NAMALWA (cell line): ENCODE results near the gene RBBP8NL.

Experiments
- DNase-seq: peaks from one replicate; pipeline ENCODE4 v3.0.0-alpha.2; 2015; ENCODE audit warnings: low spot score

RBBP8NL gene

DNA sequence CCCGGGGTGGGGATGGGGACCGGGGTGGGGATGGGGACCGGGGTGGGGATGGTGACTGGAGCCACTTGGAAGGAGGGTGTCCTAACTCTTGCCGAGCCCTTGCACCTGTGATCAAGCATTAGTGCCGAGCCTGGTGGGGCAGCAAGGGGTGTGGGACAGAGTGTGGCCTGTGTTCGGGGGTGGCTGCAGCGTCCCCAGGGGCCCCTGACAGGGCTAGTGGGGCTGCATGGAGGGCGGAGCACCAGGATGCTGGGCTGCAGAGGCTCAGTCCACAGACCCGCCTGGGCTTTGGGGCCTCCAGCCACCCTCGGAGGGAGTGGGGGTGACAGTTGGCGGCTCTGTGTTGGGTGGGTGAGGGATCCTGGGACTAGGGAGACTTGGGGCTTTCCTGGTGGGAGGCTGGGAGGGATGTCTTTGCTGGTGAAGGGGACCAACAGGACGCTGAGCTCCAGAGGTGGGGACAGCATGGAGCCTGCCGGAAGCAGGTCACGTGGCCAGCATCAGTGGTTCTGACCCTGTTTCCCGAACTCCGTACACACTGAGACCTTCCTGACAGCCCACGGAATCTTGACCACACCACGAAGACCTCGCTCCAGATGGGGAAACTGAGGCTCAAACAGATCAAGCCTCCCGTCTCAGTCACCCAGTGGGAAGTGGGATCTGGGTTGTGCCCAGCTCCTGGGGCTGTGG, 4.6 kb downstream of the RBBP8NL start:
- DNase-seq: no peak

DNA sequence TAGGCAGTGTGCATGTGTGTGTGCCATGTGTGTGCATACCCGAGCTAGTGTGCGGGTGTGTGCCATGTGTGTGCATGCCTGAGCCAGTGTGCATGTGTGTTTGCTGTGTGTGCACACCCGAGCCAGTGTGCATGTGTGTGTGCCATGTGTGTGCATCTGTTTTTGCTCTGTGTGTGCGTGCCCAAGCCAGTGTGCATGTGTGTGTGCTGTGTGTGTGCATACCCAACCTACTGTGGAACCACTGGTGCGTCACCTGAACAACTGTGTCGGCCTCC, 5.7 kb downstream of the RBBP8NL start:
- no peak for DNase-seq

DNA sequence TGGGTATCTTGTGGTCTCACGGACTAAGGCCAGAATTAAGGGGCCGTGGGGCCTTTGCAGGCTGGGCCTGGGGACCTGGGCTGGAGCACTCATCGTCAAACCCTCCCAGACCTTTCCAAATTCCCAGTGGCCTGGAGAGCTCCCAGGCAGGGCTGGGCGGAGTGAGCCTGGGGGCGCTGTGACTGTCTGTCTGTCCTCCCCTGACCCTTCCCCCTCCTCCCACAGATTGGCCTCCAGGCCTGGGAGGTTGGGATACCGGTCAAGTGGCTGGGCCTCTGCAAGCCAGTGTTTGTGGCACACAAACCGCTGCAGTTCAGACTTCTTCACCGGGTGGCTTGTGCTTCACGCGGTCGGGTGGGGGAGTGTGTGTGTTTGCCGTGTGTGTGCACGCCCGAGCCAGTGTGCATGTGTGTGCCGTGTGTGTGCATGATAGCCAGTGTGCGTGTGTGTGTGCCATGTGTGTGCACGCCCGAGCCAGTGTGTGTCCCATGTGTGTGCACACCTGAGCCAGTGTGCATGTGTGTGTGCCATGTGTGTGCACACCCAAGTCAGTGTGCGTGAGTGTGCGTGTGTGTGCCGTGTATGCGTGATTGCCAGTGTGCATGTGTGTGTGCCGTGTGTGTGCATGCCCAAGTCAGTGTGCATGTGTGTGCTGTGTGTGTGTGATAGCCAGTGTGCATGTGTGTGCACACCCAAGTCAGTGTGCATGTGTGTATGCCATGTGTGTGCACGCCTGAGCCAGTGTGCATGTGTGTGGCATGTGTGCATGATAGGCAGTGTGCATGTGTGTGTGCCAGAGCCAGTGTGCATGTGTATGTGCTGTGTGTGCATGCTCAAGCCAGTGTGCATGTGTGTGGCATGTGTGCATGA, 6.3 kb downstream of the RBBP8NL start:
- DNase-seq: no peak

DNA sequence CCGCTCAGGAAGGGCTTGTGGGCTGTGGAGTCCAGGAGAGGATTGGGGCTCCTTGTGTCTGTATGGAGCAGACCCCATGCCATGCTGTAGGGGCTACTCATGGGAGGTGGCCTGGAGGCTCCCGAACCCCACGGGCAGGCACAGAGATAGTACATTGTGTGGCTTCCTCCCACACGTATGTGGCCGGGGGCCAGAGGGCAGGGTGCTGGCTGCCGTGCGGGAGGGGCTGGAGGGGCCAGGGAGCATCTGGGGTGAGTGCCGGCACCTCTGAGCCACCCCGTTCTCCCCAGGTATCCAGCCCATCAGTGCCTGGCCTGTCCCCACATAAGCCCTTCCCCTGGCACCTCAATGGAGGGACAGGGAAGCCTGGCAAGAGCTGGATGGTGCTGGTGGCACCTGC, 7.6 kb downstream of the RBBP8NL start:
- DNase-seq: no peak

DNA sequence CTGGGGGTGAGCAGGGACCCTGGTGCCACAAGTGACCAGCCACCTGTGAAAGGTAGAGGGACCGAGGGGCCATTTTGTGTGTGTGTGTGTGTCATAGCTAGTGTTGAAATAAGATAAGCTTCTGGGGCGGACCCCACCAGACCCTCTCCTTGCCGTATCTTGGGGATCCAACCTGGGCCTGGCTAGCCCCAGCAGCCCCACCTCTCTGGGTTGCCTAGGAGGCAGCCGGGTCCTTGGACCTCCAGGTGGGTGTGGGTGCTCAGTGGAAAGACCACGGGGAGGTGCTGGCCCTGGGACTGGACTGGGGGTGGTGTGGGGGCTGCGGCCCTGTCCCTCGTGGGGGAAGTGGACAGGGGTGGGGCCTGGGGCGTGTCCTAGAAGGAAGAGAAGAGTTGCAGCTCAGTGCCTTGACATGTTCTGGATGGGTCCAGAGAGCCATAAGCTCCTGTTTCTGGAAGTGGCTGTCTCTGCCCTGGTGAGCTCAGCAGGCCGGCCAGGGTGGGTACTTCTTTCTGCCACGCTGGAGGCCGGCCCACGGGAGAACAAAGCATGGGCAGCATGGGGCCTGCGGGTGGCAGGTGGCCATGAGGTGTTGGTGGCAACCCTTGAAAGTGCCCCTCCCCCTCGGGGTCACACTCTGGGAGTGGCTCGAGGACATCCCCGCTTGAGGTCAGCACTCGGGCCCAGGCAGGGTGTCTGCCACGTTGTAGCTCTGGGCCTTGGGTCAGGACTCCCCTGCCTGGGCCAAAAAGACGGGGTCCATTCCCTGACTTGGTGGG, 8.4 kb downstream of the RBBP8NL start:
- no peak for DNase-seq

DNA sequence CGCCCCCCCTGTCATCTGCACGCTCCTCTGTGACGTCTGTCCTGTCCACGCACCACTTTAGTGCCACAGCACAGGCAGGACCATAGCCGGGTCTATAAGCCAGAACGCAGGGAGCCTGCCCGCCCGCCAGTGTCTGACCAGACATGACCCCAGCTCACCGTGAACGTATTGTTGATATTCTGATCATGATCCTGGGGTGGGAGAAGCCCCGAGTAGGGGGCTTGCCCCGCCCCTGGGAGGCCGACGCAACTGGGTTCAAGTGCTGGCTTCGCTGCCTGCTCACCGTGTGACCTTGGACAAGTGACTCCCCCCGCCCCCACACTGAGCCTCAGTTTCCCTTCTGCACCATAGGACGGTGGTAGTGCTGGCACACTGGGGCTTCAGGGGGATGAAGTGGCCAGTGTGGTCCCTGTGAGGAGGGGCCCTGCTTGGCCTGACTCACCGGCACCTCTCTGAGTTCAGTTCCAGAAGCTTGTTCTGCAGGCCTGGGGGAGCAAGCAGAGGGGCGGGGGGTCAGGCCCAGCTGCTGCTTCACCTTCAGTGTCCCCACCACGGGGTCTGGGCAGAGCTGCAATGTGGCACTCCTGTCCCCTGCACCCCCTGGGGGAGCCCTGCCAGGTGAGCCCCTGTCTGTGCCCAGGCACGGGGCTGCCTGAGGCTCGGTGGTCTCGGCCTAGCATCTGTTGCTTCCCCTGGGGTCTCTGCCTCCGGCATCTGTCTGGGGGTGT, 9.2 kb downstream of the RBBP8NL start:
- no peak for DNase-seq

DNA sequence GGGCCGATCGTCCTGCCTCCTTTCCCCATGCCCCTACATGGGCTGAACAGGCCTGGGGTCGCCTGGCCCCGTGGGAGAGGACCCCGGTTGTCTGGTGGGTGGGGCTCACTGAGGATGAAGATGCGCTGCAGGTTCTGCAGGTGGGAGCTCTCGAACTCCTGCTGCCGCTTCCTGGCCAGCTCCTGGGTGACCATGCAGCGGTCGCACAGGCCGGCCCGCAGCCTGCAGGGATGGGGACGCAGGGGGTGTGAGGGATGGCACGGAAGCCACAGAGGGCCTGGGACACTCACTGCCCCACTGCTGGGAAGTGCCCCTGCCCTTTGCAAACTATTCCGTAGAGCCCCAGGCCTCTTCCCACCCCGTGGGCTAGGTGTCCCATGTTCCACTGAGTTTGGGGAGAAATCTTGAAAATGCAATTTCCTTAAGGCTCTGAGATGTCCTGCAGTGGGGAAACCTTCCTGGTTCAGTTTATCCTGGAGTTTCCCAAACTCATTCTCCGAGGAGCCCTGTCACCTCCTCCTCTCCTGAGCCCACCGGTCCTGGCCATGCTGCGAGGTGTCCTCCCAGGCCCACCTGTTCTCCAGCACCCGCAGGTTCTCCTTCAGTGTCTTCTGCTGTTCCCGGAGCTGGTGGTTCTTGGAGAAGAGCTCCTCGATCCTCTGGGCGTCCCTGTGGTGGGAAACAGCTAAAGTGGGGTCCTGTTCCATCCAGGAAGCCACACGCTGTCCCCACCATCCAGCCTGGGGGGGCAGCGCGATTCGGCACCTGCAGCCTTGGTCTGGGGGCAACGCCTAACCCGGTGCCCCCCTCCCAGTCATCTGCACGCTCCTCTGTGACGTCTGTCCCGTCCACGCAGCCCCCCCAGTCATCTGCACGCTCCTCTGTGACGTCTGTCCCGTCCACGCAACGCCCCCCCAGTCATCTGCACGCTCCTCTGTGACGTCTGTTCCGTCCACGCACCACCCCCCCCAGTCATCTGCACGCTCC, 10.4 kb downstream of the RBBP8NL start:
- DNase-seq: no peak

DNA sequence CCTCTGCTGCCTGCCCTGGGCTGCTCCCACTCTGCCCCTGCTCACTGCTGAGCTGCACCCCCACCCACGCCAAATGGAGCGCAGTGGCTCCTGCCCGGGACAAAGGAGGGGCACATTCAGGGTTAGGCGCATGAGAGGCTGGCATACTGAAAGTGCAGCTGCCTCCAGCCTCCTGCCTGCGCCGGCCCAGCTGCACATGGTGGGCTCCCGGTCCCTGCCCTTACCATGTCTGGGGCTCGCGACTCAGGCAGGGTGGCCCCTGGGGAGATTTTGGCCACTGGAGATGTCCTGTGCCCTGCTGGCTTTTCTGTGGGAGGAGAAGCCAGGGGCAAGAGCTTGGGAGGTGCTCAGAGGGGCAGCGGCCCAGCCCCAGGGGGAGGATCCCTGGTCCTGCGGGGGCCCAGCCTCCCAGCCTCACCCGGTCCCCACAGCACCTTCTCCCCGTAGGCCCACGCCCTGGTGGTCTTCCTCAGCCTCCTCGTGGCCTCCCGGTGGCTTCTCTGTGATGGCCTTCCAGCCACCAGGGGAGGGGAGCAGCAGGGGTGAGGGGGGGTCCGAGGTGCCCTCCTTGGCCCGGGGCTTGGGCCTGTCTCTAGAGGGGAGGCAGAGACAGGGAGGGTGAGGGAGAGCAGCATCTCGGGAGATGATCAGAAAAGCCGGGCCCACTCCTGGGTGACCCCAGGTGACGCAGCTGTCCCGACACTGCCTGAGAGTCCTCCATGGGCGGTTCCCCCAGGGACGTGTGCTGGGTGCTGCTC, 11.8 kb downstream of the RBBP8NL start:
- DNase-seq: no peak

DNA sequence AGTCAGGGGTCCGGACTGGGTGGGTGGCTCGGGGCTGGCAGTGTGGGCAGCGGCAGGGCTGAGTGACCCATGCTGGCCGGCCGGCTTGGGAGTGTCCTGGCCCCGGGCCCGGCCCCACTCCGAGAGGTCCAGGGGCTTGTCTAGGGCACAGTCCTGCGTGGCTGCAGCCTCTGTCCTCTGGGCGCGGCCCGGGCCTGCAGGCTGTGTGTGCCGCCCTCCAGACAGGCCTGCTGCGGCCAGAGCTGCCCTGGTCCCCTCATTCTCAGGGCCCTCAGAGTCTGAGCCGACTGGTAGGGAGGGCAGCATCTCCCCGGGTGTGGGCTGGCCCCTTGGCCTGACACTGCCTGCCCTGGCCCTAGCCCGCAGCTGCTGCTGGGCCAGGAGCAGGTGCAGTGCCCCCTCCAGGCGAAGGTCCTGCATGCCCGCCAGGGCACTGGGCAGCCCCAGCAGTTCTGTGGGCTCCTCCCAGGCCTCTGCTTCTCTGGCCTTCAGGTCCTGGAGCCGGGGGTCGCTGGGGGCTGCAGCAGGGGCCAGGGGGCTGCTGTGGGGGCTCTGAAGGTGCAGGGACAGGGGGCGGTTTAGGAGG, 13.3 kb downstream of the RBBP8NL start:
- DNase-seq: no peak

DNA sequence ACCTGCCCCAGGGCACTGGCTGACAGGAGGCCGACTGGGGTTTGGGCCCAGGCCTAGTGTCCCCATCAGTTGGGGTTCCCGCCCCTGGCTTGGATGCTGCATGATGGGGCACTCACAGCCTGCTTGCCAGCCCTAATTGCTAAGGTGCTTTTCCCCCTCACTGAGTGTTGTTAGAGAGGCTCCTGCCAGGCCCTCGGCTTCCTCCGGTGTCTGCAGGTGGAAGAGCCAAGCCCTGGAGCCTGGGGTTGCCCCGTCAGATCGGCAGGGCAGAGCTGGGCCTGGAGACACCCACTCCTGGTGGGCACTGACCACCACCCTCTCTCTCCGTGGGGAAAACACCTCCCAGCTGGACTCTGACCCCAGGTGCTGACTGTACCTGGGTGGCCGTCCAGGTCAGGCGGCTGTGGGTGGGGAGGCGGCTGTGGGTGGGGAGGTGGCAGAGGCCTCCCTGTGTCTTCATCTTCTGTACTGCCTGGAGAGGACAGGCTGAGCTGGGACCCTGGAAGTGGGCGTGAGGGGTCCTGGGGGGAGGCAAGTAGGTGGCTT, 14.2 kb downstream of the RBBP8NL start:
- no peak for DNase-seq

DNA sequence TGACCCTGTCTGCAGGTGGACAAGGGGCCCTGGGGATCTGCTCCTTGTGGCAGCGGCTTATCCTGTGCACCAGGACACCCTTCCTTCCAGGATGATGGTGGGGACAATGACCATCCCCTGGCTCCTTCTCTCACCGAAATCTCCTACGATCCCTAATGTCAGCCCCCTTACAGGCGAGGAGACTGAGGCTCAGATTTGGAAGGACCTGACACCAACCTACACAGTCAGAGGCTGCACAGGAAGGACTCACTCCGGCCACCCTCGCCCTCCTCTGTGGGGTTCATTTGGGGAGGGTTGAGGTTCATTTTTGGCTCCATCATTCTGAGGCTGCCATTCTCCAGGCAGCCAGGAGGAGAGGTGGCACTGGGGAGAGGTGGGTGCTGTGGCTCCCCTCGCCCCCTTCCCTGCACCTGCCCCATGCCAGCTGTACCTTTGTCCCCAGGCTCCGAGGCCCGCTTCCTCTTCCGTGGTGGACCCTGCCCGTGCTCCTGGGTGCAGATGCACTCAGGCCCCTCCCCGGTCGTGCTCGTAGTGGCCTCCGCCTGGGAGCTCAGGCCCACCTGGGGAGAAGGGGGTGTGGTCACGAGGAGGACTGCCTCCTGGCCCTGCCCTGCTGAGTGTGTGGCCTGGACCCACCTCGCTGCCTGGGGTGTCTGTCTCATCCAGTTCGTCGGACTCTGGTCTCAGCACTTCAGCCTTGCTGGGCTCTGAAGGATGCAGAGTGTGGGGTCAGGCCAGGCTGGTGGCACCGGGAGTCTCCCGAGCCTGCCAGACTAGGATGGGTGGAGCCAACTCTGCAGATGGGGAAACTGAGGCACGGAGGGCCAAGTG, 14.9 kb downstream of the RBBP8NL start:
- DNase-seq: no peak

DNA sequence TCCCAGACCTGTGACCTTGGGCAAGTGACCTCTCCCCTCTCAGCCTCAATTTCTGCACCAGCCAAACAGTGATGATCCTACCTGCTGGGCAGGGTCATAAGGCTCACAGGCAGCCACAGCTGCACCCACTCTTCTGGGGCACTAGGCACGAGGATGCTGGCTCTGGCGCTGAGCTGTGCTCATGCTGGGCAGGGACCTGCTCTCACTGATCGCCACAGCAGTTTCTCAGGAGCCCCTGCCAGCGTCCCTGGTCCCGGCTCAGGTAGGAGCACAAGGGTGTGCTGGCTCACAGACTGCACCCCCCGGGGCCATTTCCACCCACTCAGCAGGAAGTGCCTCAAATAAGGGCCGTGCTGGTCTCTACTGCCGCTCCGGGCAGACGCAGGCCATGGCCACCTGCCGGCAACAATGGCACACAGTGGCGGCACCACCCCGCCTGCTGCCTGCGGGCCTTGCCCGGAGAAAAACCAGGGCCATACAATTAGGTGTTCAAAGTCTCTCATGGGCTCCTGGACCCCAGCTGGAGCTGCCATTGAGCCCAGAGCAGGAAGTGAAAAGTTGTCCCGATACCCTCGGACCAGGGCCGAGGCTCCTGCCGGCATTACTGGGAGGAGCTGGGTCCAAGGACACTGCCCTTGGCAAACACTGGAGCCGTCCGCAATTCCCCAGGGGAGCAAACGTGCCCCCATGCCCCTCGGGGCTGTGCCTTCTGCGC, 15.7 kb downstream of the RBBP8NL start:
- DNase-seq: no peak

DNA sequence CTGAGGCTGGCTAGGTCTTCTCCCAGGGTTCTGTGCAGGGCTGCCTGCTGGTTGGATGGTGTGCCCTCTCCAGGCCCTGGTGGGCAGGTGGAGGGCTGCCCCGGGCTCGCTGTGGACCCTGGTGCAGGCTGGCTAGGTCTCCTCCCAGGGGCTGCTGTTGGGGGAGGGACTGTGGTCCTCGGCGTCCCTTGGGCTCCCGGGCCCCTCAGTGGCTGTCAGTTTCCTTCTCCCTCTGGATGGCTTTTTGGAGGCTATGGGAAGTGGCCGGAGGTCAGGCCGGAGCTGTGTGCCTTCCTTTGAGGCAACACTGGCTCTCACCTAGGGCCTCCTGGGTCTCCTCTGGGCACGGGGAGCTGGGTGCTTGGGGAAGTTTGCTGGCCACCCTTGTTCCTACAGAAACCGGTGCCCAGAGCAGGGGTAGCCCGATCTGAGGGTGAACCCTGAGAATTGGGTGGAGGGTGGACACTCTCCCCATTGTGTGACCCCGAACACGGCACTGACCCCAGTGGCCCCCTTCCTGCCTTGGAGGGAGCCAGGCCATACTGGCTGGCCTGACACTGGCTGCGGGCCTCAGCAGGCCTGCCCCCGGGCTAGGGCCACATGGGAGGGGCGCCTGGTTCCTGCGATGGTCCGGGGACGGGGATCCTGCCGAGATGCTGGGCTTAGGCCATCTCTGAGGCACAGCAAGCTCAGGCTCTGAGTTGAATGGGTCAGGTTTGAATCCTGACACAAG, 16.4 kb downstream of the RBBP8NL start:
- no peak for DNase-seq

DNA sequence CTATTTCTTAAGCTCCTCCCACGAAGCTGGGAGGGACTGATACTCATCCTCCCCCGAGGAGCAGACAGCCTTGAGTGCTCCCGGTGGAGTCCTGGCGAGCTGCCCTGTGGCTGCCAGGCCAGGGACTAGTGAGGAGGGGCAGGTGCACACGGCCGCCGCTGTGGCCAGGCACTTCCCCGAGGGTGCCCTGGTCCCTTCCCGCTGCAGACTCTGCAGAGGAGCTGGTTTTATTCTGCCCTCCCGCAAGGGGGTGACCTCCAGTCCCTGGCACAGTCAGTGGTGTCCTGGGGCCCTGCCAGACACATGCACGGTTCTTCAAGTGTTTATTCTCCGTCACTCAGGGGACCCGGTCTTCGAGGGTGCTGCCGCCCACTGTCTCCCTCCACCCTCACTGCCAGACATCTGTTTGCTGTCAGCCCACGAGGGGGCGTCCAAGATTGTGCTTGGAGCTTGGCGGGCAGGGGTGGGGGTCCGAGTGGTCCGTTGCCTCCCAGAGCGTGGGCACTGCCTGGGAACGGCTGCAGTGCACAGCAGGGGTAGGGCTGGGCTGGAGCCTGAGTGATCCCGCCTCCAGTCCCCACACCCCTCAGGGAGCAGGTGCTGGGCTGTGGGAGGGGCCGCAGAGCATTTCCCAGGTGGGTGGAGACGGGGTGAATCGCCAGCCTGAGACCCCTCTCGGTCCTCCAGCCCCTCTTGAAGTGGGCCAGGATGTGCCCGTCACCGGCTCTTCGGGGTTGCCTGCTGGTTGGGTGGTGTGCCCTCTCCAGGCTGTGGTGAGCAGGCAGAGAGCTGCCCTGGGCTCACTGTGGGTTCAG, 17.2 kb downstream of the RBBP8NL start:
- DNase-seq: peak; percentile 78

DNA sequence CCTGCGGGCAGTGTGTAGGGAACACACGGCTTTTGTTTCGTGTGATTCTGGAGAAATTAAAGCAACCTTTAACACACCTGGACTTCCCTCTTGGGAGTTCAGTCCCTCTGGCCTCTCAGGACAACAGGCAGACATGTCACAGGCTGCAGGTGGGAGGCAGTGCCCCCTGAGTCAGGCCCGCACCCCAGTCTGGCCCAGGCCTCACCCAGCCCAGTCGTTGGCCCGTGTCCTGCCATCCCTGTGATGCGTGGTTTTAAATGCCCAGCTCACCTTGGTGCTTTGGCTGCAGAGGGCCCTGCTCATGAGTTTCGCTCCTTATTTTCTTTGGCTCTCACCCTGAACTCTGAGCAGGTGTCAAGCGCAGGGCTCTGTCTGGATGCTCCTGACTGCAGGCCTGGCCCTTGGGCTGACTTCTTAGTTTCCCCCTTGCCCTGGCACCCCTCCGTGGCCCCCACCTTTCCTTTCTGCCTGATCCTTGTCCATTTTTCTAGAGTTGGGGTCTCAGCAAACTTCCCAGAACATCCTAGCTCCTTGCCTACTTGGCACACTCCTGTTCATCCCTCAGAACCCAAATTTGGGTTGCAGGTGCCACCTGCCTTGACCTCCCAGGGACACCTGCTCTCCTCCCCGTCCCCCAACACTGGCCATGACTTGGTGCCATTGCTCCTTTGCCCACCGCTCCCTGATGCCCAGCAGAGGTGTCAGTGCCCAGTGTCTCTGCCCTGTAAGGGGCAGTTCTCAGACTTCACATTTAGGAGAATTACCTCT, 18.1 kb downstream of the RBBP8NL start:
- DNase-seq: no peak

DNA sequence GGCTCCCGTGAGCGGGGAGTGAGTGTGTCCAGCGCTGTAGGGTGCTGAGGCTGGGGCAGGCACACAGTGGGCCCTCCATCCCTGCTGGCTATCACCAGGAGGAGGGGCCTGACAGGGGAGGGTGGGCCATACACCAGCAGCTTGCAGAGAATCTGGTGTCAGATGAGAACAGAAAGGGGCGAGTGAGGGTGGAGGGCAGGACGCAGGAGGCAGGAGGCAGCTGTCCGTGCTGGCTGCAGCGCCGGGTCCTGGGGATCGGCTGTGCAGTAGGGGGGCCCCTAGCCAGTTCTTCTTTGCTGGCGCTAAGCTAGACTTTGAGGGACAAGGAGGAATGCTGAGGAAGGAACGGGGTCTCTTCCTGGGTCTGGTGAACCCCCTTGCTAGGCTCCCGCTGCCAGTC, 18.7 kb downstream of the RBBP8NL start:
- no peak for DNase-seq
